HAP-1 (cell line): ENCODE data around the gene GGN.

Experiments used
- DNase-seq, 2 experiments: peaks; one replicate each; pipeline ENCODE4 v3.0.0-alpha.2; 2016 to 2020; ENCODE audit warnings: low spot score in 2 of 2
- H3K27me3 ChIP-seq: fragments of 250-450 bp; sonication (Bioruptor Pico); 2 replicates; pipeline ENCODE4 v1.5.1; 2020; ENCODE audit warnings: low read depth, mild to moderate bottlenecking, moderate library complexity
- H3K36me3 ChIP-seq: fragments of 250-450 bp; sonication (Bioruptor Pico); replicated peaks from 2 replicates; pipeline ENCODE4 v1.5.1; 2020; ENCODE audit warnings: mild to moderate bottlenecking
- H3K4me1 ChIP-seq: fragments of 250-450 bp; sonication (Bioruptor Pico); 2 replicates; pipeline ENCODE4 v1.5.1; 2020; ENCODE audit warnings: mild to moderate bottlenecking
- H3K4me3 ChIP-seq: fragments of 250-450 bp; sonication (Bioruptor Pico); 2 replicates; pipeline ENCODE4 v1.5.1; 2020; ENCODE audit warnings: mild to moderate bottlenecking, moderate library complexity
- H3K9me3 ChIP-seq: fragments of 250-450 bp; sonication (Bioruptor Pico); 2 replicates; pipeline ENCODE4 v1.5.1; 2020; ENCODE audit warnings: mild to moderate bottlenecking, moderate library complexity
- in situ Hi-C: fragments of 300-500 bp; cut with MboI; formaldehyde crosslinking; loops from 3 replicates; pipeline ENCODE4 v1.14.3; 2020; ENCODE audit warnings: low sequenced_read_pairs, inconsistent platforms, mixed read lengths

Gene GGN

GRCh38 chr19:38402967-38403674 lies 15.3 kb upstream of the GGN start, which contains the start of gene FAM98C:
Gene FAM98C, plus strand, starts transcription at chr19:38403093. Its CDS starts 61 bp downstream, at chr19:38403154.
- DNase-seq, result peak; percentile 94 to 98
- in situ Hi-C loops, result loop anchor here (10.0 kb wide), 1 partner anchor 232 kb away; no protein-coding TSS in a partner anchor
- Histone ChIP-seq H3K4me3 (peak within 1 kb of the TSS; percentile 76), H3K27me3 (no peaks in the 10 kb centered on the region), H3K36me3 (peaks cover 4% of the 10 kb centered on the region), H3K4me1 (no peaks in the 10 kb centered on the region; the same call in none of the 2 replicates), H3K9me3 (no peaks in the 10 kb centered on the region)

GRCh38 chr19:38402623-38402966 lies 14.8 kb upstream of the GGN start:
- in situ Hi-C loops, result loop anchor here (10.0 kb wide), 1 partner anchor 232 kb away; no protein-coding TSS in a partner anchor
- peak overlapping the region; percentile 76 for H3K4me3 ChIP-seq
- H3K4me1 ChIP-seq, result no peaks in the 10 kb centered on the region; the same call in none of the 2 replicates
- DNase-seq, result no peak
- H3K36me3 ChIP-seq, result peaks cover 4% of the 10 kb centered on the region
- H3K27me3 ChIP-seq, result no peaks in the 10 kb centered on the region
- H3K9me3 ChIP-seq, result no peaks in the 10 kb centered on the region

GRCh38 chr19:38401148-38401547 lies 13.3 kb upstream of the GGN start:
- H3K4me1 ChIP-seq, result no peaks in the 10 kb centered on the region; the same call in none of the 2 replicates
- H3K4me3 ChIP-seq, result no peak overlapping the region
- no peak for DNase-seq
- H3K9me3 ChIP-seq, result no peaks in the 10 kb centered on the region
- in situ Hi-C loops, result loop anchor here (10.0 kb wide), 1 partner anchor 234 kb away; no protein-coding TSS in a partner anchor
- H3K27me3 ChIP-seq, result no peaks in the 10 kb centered on the region
- peaks cover 4% of the 10 kb centered on the region; the same call in 1 of the 2 replicates for H3K36me3 ChIP-seq

- no peak for DNase-seq
- in situ Hi-C loops, result loop anchor here (10.0 kb wide), 1 partner anchor 234 kb away; no protein-coding TSS in a partner anchor
- H3K4me1 ChIP-seq, result no peaks in the 10 kb centered on the region; the same call in none of the 2 replicates
- H3K36me3 ChIP-seq, result peaks cover 3% of the 10 kb centered on the region; the same call in 1 of the 2 replicates
- H3K4me3 ChIP-seq, result no peak overlapping the region
- no peaks in the 10 kb centered on the region for H3K27me3 ChIP-seq
- no peaks in the 10 kb centered on the region for H3K9me3 ChIP-seq
Observed at GRCh38 chr19:38400361-38400760, 12.5 kb upstream of the GGN start.

- in situ Hi-C loops, result no loop called here
Observed at GRCh38 chr19:38399537-38399936, 11.7 kb upstream of the GGN start.

GRCh38 chr19:38399081-38399480 lies 11.2 kb upstream of the GGN start:
- DNase-seq, result no peak

More at GRCh38 chr19:38399537-38399936, 11.7 kb upstream of the GGN start:
- Histone ChIP-seq H3K4me1 (no peaks in the 10 kb centered on the region; the same call in none of the 2 replicates), H3K36me3 (no peaks in the 10 kb centered on the region), H3K27me3 (no peaks in the 10 kb centered on the region), H3K9me3 (no peaks in the 10 kb centered on the region), H3K4me3 (no peak overlapping the region)
- DNase-seq, result no peak

GRCh38 chr19:38395381-38396114 lies 7.7 kb upstream of the GGN start:
- in situ Hi-C loops, result no loop called here
- H3K4me3 ChIP-seq, result no peak overlapping the region
- no peaks in the 10 kb centered on the region for H3K9me3 ChIP-seq
- no peaks in the 10 kb centered on the region for H3K27me3 ChIP-seq
- no peaks in the 10 kb centered on the region for H3K4me1 ChIP-seq
- no peaks in the 10 kb centered on the region for H3K36me3 ChIP-seq
- no peak for DNase-seq

More at GRCh38 chr19:38399081-38399480, 11.2 kb upstream of the GGN start:
- in situ Hi-C loops, result no loop called here
- H3K27me3 ChIP-seq, result no peaks in the 10 kb centered on the region
- H3K9me3 ChIP-seq, result no peaks in the 10 kb centered on the region
- H3K4me1 ChIP-seq, result no peaks in the 10 kb centered on the region; the same call in none of the 2 replicates
- H3K36me3 ChIP-seq, result no peaks in the 10 kb centered on the region
- H3K4me3 ChIP-seq, result no peak overlapping the region

- in situ Hi-C loops, result no loop called here
- no peak overlapping the region for H3K4me3 ChIP-seq
- H3K9me3 ChIP-seq, result no peaks in the 10 kb centered on the region
- H3K36me3 ChIP-seq, result no peaks in the 10 kb centered on the region
- no peaks in the 10 kb centered on the region for H3K27me3 ChIP-seq
- H3K4me1 ChIP-seq, result no peaks in the 10 kb centered on the region
- no peak for DNase-seq
Observed at GRCh38 chr19:38394488-38394887, 6.7 kb upstream of the GGN start.

GRCh38 chr19:38392707-38393308 lies 5.0 kb upstream of the GGN start:
- in situ Hi-C loops, result no loop called here
- DNase-seq, result no peak
- H3K27me3 ChIP-seq, result no peaks in the 10 kb centered on the region

GRCh38 chr19:38391911-38392464 lies 4.2 kb upstream of the GGN start:
- Histone ChIP-seq H3K9me3 (no peaks in the 10 kb centered on the region), H3K36me3 (no peaks in the 10 kb centered on the region), H3K27me3 (no peaks in the 10 kb centered on the region), H3K4me1 (peaks cover 5% of the 10 kb centered on the region), H3K4me3 (no peak overlapping the region)
- in situ Hi-C loops, result no loop called here
- DNase-seq, result no peak

More at GRCh38 chr19:38392707-38393308, 5.0 kb upstream of the GGN start:
- Histone ChIP-seq H3K36me3 (no peaks in the 10 kb centered on the region), H3K9me3 (no peaks in the 10 kb centered on the region), H3K4me1 (no peaks in the 10 kb centered on the region), H3K4me3 (no peak overlapping the region)

- in situ Hi-C loops, result no loop called here
- no peak for DNase-seq
- Histone ChIP-seq H3K9me3 (no peaks in the 10 kb centered on the region), H3K4me3 (no peak overlapping the region), H3K27me3 (no peaks in the 10 kb centered on the region), H3K4me1 (peaks cover 6% of the 10 kb centered on the region), H3K36me3 (no peaks in the 10 kb centered on the region; the same call in 1 of the 2 replicates)
Observed at GRCh38 chr19:38389957-38390924, 2.4 kb upstream of the GGN start.

- H3K4me3 ChIP-seq, result peak overlapping the region; percentile 44
- no peaks in the 10 kb centered on the region for H3K27me3 ChIP-seq
- H3K4me1 ChIP-seq, result peaks cover 6% of the 10 kb centered on the region
- H3K36me3 ChIP-seq, result no peaks in the 10 kb centered on the region; the same call in none of the 2 replicates
- in situ Hi-C loops, result no loop called here
- no peaks in the 10 kb centered on the region for H3K9me3 ChIP-seq
- DNase-seq, result peak in 1 of 2 experiments; percentile 50
Observed at GRCh38 chr19:38389101-38389925, 1.5 kb upstream of the GGN start.
